GM18517 (cell line): Measurements from ENCODE around the gene OR10G7.
"Not testable (repeated sequence)": the region's sequence is repeated elsewhere in the genome, so short reads cannot be mapped to it uniquely, and the experiment has no call there.

Source experiments
- ATAC-seq: cut with Tn5 transposase; IDR thresholded peaks from one replicate; pipeline ENCODE4 v1.9.1; 2021; ENCODE audit warnings: mild to moderate bottlenecking, moderate library complexity; ENCODE audit not compliant: unreplicated experiment

Gene OR10G7

DNA sequence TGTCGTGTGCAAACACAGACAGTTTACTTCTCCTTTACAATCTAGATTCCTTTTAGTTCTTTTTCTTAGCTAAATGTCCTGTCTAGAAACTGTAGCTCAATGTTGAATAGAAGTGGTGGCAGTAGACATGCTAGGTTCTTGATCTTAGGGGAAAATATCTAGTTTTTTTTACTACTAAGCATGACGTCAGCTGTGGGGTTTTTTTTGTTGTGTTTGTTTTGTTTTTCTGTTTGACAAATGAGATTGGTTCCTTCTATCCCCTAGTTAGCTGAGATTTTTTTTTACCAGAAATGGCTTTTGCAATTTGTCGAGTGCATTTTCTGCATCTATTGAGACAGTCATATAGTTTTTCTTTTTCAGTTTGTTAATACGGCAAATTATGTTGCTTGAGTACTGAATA lies 2.3 kb upstream of the OR10G7 start:
- ATAC-seq, result no peak

DNA sequence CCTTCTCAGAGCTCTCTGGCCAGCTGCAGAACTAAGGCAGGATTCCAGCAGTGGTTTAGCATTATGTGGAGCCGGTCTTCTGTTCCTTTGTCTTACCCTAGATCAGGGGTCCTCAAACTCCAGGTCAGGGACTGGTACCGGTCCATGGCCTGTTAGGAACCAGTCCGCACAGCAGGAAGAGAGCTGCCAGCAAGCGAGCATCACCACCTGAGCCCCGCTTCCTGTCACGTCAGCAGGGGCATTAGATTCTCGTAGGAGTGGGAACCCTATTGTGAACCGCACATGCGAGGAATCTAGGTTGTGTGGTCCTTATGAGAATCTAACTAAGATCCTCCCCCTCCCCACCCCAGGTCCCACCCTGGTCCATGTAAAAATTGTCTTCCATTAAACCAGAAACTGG lies 1.6 kb downstream of the OR10G7 start:
- ATAC-seq, result no peak

DNA sequence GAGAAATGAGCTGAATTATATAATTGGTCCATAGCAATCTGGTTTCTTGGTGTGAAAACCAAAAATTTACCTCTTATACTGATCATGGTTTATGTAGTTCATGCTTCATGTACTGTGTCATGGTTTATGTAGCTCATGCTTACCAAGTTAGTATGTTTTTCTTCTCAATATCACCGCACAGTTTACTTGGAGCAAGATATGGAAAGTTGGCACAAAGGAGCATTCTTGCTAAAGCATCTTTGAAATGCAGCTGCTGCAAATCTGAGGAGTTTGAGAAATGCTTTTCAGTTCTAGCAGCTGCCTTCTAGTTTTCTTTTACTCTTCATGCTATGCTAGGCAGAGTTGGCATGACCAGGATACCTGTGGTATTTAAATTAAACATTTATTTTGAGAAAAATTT lies 4.5 kb downstream of the OR10G7 start:
- no peak for ATAC-seq

GRCh38 chr11:124026498-124026897 lies 14.6 kb downstream of the OR10G7 start, which contains the start of gene OR10G8:
OR10G8 (plus strand) TSS chr11:124026798; CDS start chr11:124029623, 2,825 bp downstream.
- no peak for ATAC-seq

DNA sequence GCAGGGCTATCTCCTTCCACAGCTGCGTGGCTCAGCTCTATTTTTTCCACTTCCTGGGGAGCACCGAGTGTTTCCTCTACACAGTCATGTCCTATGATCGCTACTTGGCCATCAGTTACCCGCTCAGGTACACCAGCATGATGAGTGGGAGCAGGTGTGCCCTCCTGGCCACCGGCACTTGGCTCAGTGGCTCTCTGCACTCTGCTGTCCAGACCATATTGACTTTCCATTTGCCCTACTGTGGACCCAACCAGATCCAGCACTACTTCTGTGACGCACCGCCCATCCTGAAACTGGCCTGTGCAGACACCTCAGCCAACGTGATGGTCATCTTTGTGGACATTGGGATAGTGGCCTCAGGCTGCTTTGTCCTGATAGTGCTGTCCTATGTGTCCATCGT lies 25.3 kb downstream of the OR10G7 start:
- not testable (repeated sequence) for ATAC-seq

DNA sequence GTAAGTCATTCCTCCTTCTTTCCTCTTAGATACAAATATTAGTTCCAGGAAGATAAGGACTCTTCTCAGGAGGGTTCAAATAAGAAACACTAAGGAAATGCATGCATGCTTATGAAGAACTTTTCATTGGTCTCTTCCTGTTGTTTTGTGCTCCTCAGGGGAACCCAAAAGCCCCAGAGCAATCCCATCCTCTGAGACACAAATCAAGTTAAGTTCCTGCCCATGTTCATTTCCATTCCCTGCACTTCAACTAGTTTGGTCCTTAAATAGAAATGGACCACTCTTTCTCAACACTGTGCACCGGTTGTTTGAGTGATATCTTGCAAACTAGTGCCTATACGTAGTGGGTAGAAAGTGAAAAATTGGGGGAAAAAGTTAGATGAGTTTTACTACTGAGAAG lies 28.4 kb downstream of the OR10G7 start, which contains the start of gene OR10G4:
Gene OR10G4, plus strand, starts transcription at position 301 of the 400 bp plus-strand sequence. CDS start 2,578 bp downstream, outside the sequence.
- ATAC-seq, result no peak

DNA sequence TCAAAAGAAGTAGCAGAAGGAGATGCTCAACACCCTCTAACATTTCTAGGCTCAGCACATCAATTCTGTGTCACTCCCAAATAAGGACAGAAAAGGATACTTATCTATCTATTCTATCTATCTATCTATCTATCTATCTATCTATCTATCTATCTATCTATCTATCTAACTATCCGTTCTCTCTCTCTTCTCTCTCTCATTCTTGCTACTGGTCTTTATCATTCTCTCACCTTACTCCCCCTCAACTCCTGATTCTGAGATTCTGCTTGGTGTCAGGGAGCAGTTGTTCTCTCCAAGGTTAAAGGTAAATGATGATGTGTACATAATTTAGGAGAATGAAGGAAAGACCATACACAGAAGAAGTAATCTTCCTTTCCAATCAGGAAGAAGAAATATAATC lies 46.0 kb downstream of the OR10G7 start, which contains the start of gene OR10G6:
Gene OR10G6, minus strand, starts transcription at position 43 of the 400 bp plus-strand sequence. Its CDS starts 0 bp downstream, at position 43.
- ATAC-seq, result no peak
